Measurements from ENCODE around the gene ODAD4.

- TF ChIP-seq USF2 (IDR thresholded peaks at IDR 0.05; ENCODE audit: borderline replicate concordance, low read depth, low read length) (no peak), RXRA (IDR thresholded peaks at IDR 0.05; ENCODE audit: borderline replicate concordance, low read depth) (no peak), CTCF (IDR thresholded peaks at IDR 0.05) (no peak), SIN3A (IDR thresholded peaks at IDR 0.05; ENCODE audit: borderline replicate concordance, low read depth, low read length) (no peak)
Observed at GRCh38 chr17:41939044-41939692, 8.8 kb downstream of the ODAD4 start.
